Measurements from ENCODE around the gene SERPINA5. TPM values are rescaled to one million over a fixed set of nuclear protein-coding genes. Genes with fewer than 3 reads are reported as not detected.

The SERPINA5 gene
- polyA plus RNA-seq, 2 of the 4 experiments (the other 2 are of a cell fraction), result 0.74 to 0.78 TPM

- H3K4me2 ChIP-seq, result no peak overlapping the region
- 68% methylated on average over 6 of the region's 6 CpGs for WGBS (ENCODE audit: missing lambda C conversion rate)
- H3K27ac ChIP-seq, result no peak overlapping the region
- ChIA-PET POLR2A (no interaction called here), CTCF (interaction anchor here (0.7 to 3.7 kb wide), 5 partner anchors 8 to 316 kb away, joined by 3 to 20 read pairs (median 3); no protein-coding TSS in a partner anchor)
- no peak for TF ChIP-seq ZFP36 (IDR thresholded peaks at IDR 0.05; ENCODE audit: borderline replicate concordance, partially characterized antibody)
- TF ChIP-seq PBX3 (IDR thresholded peaks at IDR 0.05), result no peak
- FAIRE-seq (no peak), DNase-seq (ENCODE audit: low read depth in 1 of 2, low spot score in 1 of 2) (no peak), ATAC-seq (no peak)
- no peaks in the 10 kb centered on the region for H3K4me1 ChIP-seq
- no peaks in the 10 kb centered on the region for H3K9me3 ChIP-seq
- H3K4me3 ChIP-seq, result no peak overlapping the region
Measured at GRCh38 chr14:94570002-94570400, 11.2 kb upstream of the SERPINA5 start.

GRCh38 chr14:94570440-94570839 is 10.8 kb upstream of the SERPINA5 start:
- ATAC-seq (no peak), DNase-seq (ENCODE audit: low read depth in 1 of 2, low spot score in 1 of 2) (no peak), FAIRE-seq (no peak)
- no peak overlapping the region for H3K27ac ChIP-seq
- H3K4me2 ChIP-seq, result no peak overlapping the region
- no peaks in the 10 kb centered on the region for H3K4me1 ChIP-seq
- CTCF ChIA-PET, result interaction anchor here (0.8 to 1.1 kb wide), 4 partner anchors 8 to 119 kb away, joined by 3 to 4 read pairs (median 3); no protein-coding TSS in a partner anchor
- no peaks in the 10 kb centered on the region for H3K9me3 ChIP-seq
- POLR2A ChIA-PET, result no interaction called here
- no peak overlapping the region for H3K4me3 ChIP-seq
- 79% methylated on average over 8 of the region's 9 CpGs for WGBS (ENCODE audit: missing lambda C conversion rate)
- TF ChIP-seq RNF2 (IDR thresholded peaks at IDR 0.05; ENCODE audit: borderline replicate concordance, low read depth), result no peak
- TF ChIP-seq RAD21 (conservative IDR thresholded peaks at IDR 0.05 in 1 of 2, IDR thresholded peaks at IDR 0.05 in 1 of 2), result no peak
- no peak for TF ChIP-seq HOXA7 (CRISPR knock-in tag; IDR thresholded peaks at IDR 0.05)
- TF ChIP-seq CBX8 (IDR thresholded peaks at IDR 0.05), result no peak
- TF ChIP-seq REST (IDR thresholded peaks at IDR 0.05), result no peak
- no peak for TF ChIP-seq ZC3H11A (IDR thresholded peaks at IDR 0.05)
- no peak for TF ChIP-seq ELK1 (IDR thresholded peaks at IDR 0.05; ENCODE audit: low read depth, low read length)
- no peak for TF ChIP-seq CEBPB (IDR thresholded peaks at IDR 0.05)
- TF ChIP-seq RFX5 (IDR thresholded peaks at IDR 0.05), result no peak
- TF ChIP-seq ATOH8 (CRISPR knock-in tag; IDR thresholded peaks at IDR 0.05; ENCODE audit: low read depth), result no peak

- Histone ChIP-seq H3K27ac (no peak overlapping the region), H3K4me3 (no peak overlapping the region), H3K4me1 (no peaks in the 10 kb centered on the region), H3K4me2 (no peak overlapping the region), H3K9me3 (no peaks in the 10 kb centered on the region)
- FAIRE-seq (no peak), ATAC-seq (no peak), DNase-seq (ENCODE audit: low read depth in 1 of 2, low spot score in 1 of 2) (no peak)
- ChIA-PET POLR2A (no interaction called here), CTCF (interaction anchor here (0.8 to 1.1 kb wide), 2 partner anchors 21 to 22 kb away, joined by 3 to 4 read pairs; no protein-coding TSS in a partner anchor)
- WGBS (ENCODE audit: missing lambda C conversion rate), result 76% methylated on average over 7 of the region's 7 CpGs
- TF ChIP-seq JUNB (IDR thresholded peaks at IDR 0.05) (no peak), CEBPB (IDR thresholded peaks at IDR 0.05) (no peak), HMGXB4 (CRISPR knock-in tag; IDR thresholded peaks at IDR 0.05; ENCODE audit: borderline replicate concordance) (no peak), HES2 (IDR thresholded peaks at IDR 0.05) (no peak), RAD21 (conservative IDR thresholded peaks at IDR 0.05 in 1 of 2, IDR thresholded peaks at IDR 0.05 in 1 of 2) (no peak), POLR2AphosphoS2 (conservative IDR thresholded peaks at IDR 0.05; ENCODE audit: low read length) (no peak), ZNF302 (CRISPR knock-in tag; IDR thresholded peaks at IDR 0.05) (no peak), PBX3 (IDR thresholded peaks at IDR 0.05) (no peak), ZC3H11A (IDR thresholded peaks at IDR 0.05) (no peak), FOSL2 (IDR thresholded peaks at IDR 0.05) (no peak), FOSL2 (CRISPR knock-in tag; IDR thresholded peaks at IDR 0.05) (no peak), FOXS1 (CRISPR knock-in tag; IDR thresholded peaks at IDR 0.05) (no peak), USF2 (IDR thresholded peaks at IDR 0.05) (no peak), SREBF2 (IDR thresholded peaks at IDR 0.05) (no peak)
Measured at GRCh38 chr14:94571395-94571794, 9.8 kb upstream of the SERPINA5 start.

Data from A549 (cell line).